Inflammatory macrophage treated with lipopolysaccharide for 4 hours (primary cell): ENCODE results near the gene PAX3.

Experiments used
- DNase-seq: peaks from one replicate; pipeline ENCODE4 v3.0.0-alpha.2; 2020

The PAX3 gene

DNA sequence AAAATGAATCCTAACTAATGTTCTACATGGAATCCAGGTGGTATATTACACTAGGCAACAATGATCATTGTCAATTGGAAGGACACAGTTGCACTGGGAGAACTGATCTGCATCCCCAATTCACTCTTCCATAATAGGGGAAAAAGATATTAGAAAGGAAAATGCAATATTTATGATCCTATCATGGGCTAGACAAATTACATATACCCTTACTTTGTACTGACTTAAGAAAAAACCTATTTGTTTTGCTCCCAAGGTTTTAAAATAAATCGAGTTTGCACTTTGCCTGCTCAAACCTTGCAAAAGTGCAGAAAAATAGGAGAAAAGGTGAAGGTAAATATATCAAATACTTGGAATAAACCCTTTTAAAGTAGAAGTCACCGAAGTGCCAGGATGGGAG is 11.0 kb upstream of the PAX3 start:
- no peak for DNase-seq

GRCh38 chr2:222309361-222309760 is 10.6 kb upstream of the PAX3 start:
- DNase-seq, result no peak

DNA sequence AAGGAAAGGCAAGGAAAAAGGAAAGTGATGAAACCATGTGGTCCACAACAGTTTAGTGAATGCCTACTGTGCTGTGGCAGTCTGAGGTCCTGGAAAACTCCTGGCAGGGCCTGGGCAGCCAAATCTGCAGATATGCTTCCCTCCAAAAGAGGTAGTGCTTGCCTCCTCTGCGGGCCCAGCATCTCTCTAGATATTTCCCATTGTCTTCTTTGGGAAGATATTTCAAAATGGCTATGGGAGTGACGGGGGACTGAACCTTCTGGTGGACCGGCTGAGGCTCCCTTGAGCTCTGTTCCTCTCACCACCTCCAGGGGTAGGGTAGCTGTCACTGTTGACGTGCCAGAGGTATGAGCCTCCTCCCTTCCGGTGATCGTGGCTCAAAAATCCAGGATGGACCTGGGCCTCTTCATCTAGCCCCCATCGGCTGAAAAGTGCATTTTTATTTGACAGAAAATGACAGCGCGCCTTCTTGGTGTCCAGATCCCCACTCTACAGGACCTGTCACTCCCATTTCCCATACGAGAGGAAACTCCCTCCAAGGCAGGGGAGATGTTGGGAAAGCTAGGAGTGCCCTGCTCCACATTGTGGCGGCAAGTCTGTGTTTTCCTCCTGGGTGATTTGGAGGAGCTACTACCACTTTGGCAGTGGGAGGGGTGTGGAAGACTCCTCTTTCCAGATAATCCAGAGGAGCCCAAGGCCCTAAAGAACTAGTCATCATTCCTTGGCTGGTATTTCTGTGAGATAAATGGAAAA is 9.4 kb upstream of the PAX3 start:
- DNase-seq, result no peak

GRCh38 chr2:222307143-222307756 is 8.5 kb upstream of the PAX3 start:
- no peak for DNase-seq

DNA sequence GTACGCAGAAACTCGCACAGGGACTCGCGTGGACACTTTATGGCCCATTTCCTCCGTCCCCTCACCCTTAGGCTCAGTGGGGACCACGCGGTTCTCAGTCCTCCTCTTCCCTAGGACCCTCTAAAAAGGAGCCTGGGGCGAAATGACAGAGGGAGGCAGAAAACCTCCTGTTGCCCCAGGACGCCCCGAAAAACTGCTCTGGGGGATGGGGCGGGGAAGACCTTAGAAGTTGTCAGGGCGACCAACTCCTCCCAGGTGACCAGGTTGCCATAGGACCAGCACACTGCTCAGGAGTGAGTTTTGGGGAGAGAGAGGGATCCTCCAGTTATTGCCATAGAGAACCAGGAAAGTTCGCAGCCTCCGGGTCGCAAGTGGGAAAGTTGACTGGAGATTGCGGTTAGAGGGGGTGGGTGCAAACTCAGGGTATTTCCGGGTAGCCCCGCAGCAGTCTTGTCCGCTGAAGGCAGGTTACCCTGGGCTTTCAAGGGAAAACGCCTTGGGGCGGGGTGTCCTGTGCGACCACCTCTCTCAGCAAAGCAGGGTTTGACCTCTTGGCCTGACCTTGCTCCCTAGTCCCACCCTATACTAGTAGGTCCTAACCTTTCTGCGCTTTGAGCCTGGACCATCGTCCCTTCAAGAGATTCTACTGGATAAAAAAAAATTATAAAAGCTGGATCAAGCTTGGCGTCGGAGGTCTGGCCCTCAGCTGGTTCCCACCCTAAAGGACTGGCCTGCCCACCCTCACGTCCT is 7.8 kb upstream of the PAX3 start:
- no peak for DNase-seq

DNA sequence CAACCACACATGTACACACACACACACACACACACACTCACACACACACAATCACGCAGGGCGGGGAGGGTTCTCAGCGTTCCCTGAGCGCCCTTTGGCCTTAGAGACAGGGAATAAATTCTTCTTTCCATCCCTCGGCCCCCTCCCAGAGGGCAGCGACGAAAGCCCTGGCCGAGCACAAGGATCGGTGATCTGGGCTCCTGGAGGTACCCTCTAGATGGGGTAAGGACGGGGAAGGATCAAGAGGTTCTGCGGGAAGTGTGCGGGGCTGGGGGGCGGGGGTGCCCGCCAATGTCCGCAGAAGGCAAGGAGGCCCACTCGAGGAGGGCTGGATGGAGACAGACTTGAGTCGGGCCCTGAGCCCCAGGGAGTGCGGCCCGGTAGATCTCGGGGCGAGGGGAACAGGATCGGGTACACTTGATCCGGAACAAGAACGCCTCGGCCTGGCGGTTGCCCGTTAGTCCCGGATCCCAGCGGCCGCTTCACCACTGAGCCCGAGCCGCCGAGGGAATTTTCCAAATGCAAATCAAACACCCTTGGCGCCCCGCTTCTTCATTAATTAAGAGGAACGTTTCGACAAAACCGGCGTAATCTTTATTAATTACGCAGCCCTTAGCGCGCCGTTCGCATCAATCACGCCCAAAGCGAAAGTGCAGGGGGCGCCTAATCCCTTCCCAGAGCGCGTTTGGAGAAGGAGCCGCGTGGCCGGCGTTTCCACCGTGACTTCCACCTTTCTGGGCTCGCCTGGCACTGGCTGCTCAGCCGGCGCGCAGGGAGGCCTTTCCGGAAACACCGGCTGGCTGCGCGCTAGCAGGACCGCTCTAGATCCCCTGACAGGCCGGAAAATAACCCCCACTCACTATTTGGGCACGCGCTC is 7.0 kb upstream of the PAX3 start:
- DNase-seq, result peak; percentile 41

DNA sequence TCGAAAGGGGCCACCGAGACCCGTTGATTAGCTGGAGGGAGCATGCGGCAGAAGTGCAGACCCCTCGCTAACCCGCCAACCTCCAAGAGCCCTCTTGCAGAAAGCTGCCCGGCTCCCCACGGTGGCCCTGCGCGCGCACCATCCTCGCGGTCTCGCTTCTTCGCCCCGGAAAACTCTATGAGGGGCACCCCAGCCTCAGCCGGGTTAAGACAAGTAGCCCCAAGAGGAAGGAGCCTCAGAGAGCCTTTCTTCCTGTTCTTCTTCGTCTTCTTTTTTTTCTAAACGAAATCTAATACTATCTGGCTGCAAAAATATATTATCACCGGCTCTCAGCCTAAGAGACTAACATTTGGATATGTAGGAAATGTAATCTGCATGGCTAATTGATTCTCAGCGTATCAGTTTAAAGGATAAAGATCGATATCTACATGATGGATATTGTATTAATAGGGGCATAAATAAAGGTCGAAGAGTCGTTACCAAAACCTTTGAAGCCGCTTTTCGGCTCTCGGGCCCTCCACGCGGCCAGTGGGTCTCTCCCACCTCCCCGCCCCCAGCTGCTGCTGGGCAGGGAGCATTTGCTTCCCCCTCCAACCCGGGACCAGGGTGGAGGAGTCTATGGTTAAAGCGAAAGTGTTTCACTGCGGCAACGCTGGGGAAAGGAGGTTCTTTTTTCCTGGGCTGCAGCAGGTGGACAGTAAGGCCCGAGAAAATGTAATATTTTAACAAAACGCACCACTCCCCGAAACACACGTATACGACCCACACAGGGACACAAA is 6.1 kb upstream of the PAX3 start:
- DNase-seq, result peak; percentile 31

DNA sequence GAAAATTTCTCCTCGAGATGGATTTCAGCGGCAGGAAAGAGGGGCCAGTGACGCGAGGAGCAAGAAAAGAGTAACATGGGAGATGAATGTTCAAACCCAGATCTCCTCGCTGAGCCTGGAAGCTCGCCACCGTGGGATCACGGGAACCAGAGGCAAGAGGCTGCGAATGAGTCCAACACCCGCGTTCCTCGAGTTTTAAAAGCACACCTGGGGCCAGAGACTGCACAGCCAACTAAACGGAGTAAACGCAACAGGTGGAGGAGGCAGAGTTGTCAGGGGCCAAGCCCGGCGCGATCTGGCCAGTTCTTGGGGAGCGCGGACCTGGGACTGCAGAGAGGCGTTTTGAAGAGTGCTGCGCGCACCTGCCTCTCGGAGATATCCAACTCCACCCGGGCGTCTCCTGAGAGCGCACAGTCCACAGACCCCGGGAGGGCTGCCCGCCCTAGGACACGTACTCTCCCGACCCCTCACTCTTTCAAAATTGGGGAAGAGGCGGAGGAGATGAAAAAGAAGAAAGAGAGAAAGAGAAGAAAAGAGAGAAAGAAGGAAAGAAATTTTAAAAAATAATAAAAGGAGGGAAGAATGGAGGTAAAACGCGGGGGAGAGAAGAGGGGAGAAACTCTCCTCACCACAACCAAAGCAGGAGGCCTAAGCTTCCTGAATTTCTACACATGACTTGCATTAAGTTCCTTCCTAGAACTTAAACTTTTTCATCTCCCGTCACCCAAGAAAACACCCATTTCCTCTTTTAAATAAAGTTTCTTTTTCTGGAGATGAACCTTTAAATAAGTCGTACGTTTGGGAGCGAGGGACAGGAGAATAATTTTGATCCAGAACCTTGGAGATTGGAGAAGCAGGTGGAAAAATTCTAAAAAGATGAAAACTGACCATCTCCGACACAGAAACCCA is 5.3 kb upstream of the PAX3 start:
- DNase-seq, result peak; percentile 70

GRCh38 chr2:222303045-222303827 is 4.4 kb upstream of the PAX3 start:
- no peak for DNase-seq

DNA sequence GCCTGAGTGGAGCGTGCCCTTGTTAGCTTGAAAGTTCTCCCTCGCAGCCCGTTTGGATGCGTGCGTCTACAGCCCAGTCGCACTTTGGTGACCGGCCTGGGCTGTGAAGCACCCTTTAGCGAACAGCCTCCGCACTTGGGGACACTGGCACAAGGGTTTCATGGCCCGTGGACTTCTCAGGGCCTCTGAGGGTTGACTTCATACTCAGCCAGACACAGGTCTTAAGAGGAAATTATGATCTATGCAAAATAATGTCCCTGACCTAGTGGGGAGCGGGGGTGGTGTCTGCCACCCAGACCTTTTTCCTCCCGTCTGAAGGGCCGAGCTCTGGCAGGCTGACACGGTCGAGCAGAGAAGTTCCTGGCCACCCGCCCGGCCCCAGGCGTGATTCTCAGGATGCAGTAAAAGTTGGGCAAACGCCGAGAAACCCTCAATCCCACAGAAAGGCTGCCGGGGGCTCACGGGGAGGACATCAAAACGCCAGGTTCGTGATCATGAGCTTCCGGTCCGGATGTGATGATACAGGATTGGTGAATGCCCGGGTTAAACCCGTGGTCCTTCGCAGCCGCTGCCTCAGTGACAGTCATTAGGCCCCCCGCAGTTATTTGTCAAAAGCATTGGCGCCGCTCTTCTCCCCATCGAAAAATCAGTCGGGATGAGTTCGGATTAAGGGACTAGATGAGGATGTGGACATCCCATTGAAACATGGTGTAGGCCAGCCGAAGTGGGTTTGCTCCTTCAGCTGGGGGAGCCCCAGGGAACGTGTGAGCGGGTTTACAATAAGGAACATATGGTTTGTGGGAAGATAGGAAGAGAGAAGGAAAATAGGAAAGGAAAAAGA is 3.6 kb upstream of the PAX3 start:
- no peak for DNase-seq

DNA sequence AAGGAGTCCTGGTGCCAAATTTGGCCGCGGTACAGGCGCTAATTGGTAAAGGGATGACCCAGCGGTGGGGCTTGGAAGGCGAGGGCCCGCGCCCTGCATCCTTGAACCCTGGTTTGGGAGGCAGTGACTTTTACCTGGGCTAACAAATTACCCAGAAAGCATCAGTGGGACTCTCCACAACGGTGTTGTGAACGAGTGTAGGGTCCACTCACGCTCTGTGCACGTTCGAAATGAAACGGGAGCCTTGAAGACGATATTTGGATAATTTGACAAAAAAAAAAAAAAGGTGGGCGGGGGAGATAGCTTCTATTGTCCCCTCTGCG is 3.0 kb upstream of the PAX3 start:
- no peak for DNase-seq

DNA sequence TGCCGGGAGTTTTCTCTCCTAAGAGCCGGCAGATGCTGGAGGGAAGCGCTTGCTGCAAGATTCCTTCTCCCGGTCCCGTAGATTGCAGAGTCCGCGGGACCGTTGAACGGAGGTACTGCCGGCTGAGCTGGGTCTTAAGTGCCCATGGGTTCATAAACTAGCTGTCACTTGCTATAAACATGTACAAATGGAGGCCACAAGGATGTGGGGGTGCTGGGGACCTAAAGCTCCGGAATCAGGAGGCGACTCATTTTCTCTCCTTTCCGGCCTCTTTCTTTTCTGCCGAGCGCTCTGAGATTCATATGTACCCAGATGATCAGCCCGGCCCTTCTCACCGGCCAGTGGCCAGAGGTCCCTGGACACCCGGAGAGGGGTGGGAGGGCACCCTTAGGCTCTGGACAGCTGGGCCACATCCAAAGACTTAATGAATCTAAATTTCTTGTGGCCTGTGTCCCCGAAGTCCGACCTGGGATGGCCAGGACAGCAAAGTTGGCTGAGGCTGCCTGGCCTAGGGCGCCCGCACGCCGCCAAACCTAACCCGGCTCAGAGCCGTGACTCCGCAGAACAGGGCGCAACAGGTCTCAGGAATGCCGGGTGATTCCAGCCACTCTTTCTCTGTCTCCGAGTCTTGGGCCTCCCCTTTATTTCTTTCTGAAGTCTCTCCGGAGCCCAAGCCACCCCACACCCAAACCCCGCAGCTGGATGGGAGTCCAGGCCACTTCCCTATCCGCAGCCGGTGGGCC is 2.4 kb upstream of the PAX3 start:
- DNase-seq, result no peak

- no peak for DNase-seq
These were observed 1.9 kb upstream of the PAX3 start for GRCh38 chr2:222300726-222301052.

DNA sequence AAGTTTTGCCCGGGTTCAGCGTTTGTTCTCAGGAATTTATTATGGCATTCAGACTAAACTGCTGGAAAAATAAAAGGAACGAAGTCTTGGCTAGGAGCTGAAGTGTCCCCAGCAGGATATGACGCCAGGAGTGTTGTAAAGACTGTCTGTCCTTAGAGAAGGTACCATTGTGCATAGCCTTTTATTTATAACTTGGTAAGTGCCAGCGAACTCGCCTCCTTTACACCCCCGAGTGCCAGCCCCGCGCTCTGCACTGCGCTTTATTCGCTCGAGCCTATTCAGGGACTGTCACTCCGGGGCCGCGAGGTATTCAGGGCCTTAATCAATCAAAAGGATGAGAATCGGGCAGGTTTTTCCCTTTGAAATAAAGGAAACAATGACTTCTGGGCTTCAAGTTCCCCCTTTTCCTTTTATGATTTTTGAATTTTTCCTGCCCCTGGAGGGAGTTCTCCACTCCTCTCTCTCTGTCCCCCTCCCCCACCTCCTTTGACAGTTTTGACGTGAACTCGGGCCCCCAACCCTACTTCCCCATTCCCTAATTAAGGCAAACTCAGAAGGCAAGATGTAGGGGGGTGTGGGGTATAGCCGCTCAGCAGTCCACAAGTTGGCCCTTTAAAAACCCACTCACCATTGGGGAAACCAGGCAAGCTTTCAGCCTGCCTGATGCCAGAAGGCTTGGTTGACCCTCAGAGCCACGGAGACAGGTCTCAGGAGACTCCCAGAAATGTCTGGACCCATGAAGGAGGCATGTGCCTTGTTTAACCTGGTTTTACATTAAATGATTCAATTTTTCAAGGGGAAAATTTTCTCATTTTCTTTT is 1.3 kb upstream of the PAX3 start:
- DNase-seq, result no peak

- DNase-seq, result peak; percentile 45
These were observed 842 bp downstream of the PAX3 start for GRCh38 chr2:222298001-222298310.

- no peak for DNase-seq
These were observed 1.2 kb downstream of the PAX3 start for GRCh38 chr2:222297600-222297935.

DNA sequence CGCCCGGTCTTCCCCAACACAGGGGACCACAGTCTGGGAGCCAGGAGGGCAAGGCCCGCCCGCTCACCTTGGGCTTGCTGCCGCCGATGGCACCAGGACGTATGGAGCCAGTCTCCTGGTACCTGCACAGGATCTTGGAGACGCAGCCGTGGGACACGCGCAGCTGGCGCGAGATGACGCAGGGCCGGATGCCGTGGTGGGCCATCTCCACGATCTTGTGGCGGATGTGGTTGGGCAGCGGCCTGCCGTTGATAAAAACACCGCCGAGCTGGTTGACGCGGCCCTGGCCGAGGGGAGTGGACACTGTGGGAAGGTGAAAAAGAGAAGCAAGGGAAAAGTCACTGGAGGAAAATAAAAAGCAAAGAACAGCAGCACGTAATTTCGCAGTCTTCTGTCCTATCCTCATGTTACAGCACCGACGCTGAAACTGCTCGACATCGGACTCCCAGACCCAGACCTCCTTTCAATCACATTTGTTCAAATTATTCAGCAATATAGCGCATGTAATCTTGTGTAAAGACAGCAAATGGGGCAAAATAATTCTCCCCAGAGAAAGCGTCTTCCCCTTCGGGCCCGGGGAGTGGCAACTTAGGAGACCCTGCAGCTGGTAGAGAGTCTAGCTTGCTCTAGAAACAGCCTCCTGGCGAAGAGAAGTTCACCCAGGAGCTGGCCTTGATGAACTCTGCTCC is 1.7 kb downstream of the PAX3 start:
- no peak for DNase-seq

- peak; percentile 44 for DNase-seq
These were observed 2.5 kb downstream of the PAX3 start for GRCh38 chr2:222296311-222296741.
